Mucosa of descending colon (tissue), 3 donors: ENCODE data around the gene CSF3R. TPM values are rescaled to one million over a fixed set of nuclear protein-coding genes. Genes with fewer than 3 reads are reported as not detected.
A peak's percentile ranks its signal among the peaks of the same experiment; 100 is the strongest.

Experiments
- ATAC-seq: fragments of 200-7000 bp; cut with Tn5 transposase; one replicate; pipeline ENCODE4 v1.9.1; 2020; ENCODE audit warnings: mild to moderate bottlenecking, moderate library complexity
- DNase-seq, 3 donors: peaks; one replicate each; pipeline ENCODE4 v3.0.0-alpha.2; 2020
- H3K36me3 ChIP-seq: fragments of 200-600 bp; one replicate; pipeline ENCODE4 v1.8.0; 2021; ENCODE audit warnings: low read depth, mild to moderate bottlenecking
- H3K4me1 ChIP-seq: fragments of 200-600 bp; one replicate; pipeline ENCODE4 v1.8.0; 2021; ENCODE audit warnings: low read depth, mild to moderate bottlenecking
- H3K4me3 ChIP-seq: fragments of 200-600 bp; one replicate; pipeline ENCODE4 v1.8.0; 2021; ENCODE audit warnings: mild to moderate bottlenecking
- H3K9me3 ChIP-seq: fragments of 200-600 bp; one replicate; pipeline ENCODE4 v1.8.0; 2021; ENCODE audit warnings: mild to moderate bottlenecking
- CTCF ChIP-seq: fragments of 200-600 bp; IDR thresholded peaks from one replicate; pipeline ENCODE4 v1.8.0; 2022; ENCODE audit warnings: antibody characterized with exemption, mild to moderate bottlenecking
- intact Hi-C, 2 donors: fragments of 100-400 bp; cut with DNase I in 1 of 2; cut with micrococcal nuclease in 1 of 2; formaldehyde crosslinking; loops; one replicate each; pipeline versions ENCODE4 v1.11.0 to v1.11.1; 2022; cut with DNase I, micrococcal nuclease
- total RNA-seq, 3 donors: library from RNA; stranded (reverse); fragmentation: NEBNext Ultra II Directional in 2 of 3; extraction: Animal tissue kit (Norgen Biotek cat#: 25700) in 2 of 3; gene quantifications; one replicate each; pipeline versions ENCODE4 v1.2.1 to v1.2.4, GENCODE V29; 2021 to 2023
- donor health status: DM: no; HTN: no; CAD: no; lungs with moderate emphysema.
- donor health status: DM: no; HTN: no; CAD: no.
- donor health status: DM: no; HTN: yes; CAD: no.

CSF3R gene
- total RNA-seq, 3 donors from 2014 or later: 1.4 to 7.7 (median 4.7) TPM

GRCh38 chr1:36457691-36458090 lies 25.0 kb downstream of the CSF3R start:
- intact Hi-C loops: no loop called here
- no peak for DNase-seq
- TF ChIP-seq CTCF: no peak
- H3K9me3 ChIP-seq: no peaks in the 10 kb centered on the region
- ATAC-seq: peak; percentile 34
- no peak overlapping the region for H3K4me3 ChIP-seq
- no peaks in the 10 kb centered on the region for H3K4me1 ChIP-seq
- peaks cover 7% of the 10 kb centered on the region for H3K36me3 ChIP-seq

GRCh38 chr1:36456391-36456928 lies 26.3 kb downstream of the CSF3R start:
- no peak for TF ChIP-seq CTCF
- intact Hi-C loops: no loop called here
- Histone ChIP-seq H3K4me1 (no peaks in the 10 kb centered on the region), H3K9me3 (no peaks in the 10 kb centered on the region), H3K4me3 (no peak overlapping the region), H3K36me3 (peaks cover 7% of the 10 kb centered on the region)
- DNase-seq (no peak), ATAC-seq (no peak)

- Histone ChIP-seq H3K9me3 (no peaks in the 10 kb centered on the region), H3K4me1 (no peaks in the 10 kb centered on the region), H3K4me3 (no peak overlapping the region), H3K36me3 (peaks cover 7% of the 10 kb centered on the region)
- DNase-seq (no peak), ATAC-seq (no peak)
- no peak for TF ChIP-seq CTCF
- intact Hi-C loops: no loop called here
Observed at GRCh38 chr1:36455386-36455785, 27.3 kb downstream of the CSF3R start.

- ATAC-seq (no peak), DNase-seq (no peak)
- no peaks in the 10 kb centered on the region for H3K9me3 ChIP-seq
- peaks cover 7% of the 10 kb centered on the region for H3K36me3 ChIP-seq
- no peak for TF ChIP-seq CTCF
- no peak overlapping the region for H3K4me3 ChIP-seq
- no peaks in the 10 kb centered on the region for H3K4me1 ChIP-seq
- intact Hi-C loops: no loop called here
Observed at GRCh38 chr1:36453600-36454388, 28.9 kb downstream of the CSF3R start.

GRCh38 chr1:36453051-36453450 lies 29.7 kb downstream of the CSF3R start:
- Histone ChIP-seq H3K9me3 (no peaks in the 10 kb centered on the region), H3K4me3 (no peak overlapping the region), H3K36me3 (peaks cover 7% of the 10 kb centered on the region), H3K4me1 (no peaks in the 10 kb centered on the region)
- intact Hi-C loops: no loop called here
- ATAC-seq: no peak
- no peak for DNase-seq
- TF ChIP-seq CTCF: no peak
